Measurements from ENCODE around the gene ALDH1L1.
A peak's percentile ranks its signal among the peaks of the same experiment; 100 is the strongest.
"Not testable (repeated sequence)": the region's sequence is repeated elsewhere in the genome, so short reads cannot be mapped to it uniquely, and the experiment has no call there.

Gene ALDH1L1

DNA sequence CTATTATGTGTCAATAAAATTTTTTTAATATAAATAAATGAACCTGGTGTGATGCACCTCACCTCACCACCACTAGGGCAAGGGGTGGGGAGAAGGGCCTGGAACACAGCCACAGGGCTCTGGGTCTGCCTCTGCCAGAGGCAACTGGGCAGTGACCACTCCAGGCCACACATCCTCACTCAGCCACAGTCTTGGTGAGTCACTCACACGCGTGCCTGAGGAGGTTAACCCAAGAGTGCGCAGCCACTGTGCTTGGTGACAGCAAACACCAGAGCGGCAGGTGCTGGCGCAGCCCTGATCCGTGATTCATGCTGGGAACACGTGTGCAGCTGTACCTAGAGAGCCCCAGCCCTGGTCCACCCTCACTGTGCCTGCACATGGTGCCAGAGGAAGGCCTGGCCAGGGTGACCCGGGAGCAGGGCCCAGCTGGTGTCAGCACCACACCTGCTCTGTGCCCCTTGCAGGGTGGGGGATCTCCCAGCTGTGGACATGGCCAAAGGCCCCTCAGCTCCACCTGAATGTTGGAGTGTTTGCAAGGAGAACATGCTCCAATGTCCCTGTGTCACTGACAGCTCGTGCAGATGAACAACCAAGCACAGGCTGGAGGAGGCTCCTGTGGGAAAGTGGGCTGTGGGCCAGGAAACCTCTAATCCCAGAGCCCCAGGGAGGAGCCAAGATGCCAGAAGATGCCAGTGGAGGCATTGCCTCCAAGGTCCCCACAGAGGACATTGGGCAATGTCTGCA lies 98.6 kb downstream of the ALDH1L1 start:
- peak in 1 of 2 donors; percentile 2 for DNase-seq

DNA sequence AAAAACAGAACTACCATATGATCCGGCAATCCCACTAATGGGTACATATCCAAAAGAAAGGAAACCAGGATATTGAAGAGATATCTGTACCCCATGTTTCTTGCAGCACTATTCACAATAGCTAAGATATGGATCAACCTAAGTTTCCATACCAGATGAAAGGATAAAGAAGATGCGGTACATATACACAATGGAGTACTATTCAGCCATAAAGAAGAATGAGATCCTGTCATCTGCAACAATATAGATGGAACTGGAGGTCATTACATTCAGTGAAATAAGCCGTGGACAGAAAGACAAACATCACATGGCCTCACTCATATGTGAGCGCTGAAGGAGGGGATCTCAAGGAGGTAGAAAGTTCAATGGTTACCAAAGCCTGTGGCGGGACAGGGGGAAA lies 99.4 kb downstream of the ALDH1L1 start:
- no peak for DNase-seq

GRCh38 chr3:126078866-126079265 lies 101.5 kb downstream of the ALDH1L1 start:
- no peak for DNase-seq

- no peak for DNase-seq
These were observed 102.6 kb downstream of the ALDH1L1 start for GRCh38 chr3:126077754-126078153.

DNA sequence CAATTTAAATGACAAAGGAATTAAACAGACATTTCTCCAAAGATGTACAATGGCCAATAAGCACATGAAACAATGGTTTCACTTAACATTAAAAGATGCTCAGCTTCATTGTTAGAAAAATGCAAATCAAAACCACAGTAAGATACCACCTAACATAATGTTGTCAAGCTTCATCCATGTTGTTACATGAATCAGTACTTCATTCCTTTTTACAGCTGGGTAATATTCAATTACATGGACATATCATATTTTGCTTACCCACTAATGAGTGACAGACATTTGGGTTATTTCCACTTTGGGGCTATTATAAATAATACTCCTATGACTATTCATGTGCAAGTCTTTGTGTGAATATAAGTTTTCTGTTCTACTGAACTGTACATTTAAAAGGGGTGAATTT lies 104.2 kb downstream of the ALDH1L1 start:
- no peak for DNase-seq

DNA sequence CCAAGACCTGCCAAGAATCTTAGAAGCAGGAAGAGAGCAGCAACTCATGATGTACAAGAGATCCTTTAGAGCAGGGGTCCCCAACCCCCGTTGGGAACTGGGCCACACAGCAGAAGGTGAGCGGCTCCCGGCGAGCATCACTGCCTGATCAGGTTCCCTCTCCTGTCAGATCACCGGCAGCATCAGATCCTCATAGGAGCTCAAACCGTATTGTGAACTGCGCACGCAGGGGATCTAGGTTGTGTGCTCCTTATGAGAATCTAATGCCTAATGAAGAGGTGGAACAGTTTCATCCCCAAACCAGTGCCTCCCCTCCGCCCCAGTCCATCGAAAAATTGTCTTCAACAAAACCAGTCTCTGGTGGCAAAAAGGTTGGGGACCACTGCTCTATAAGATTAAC lies 110.2 kb downstream of the ALDH1L1 start:
- no peak for DNase-seq

DNA sequence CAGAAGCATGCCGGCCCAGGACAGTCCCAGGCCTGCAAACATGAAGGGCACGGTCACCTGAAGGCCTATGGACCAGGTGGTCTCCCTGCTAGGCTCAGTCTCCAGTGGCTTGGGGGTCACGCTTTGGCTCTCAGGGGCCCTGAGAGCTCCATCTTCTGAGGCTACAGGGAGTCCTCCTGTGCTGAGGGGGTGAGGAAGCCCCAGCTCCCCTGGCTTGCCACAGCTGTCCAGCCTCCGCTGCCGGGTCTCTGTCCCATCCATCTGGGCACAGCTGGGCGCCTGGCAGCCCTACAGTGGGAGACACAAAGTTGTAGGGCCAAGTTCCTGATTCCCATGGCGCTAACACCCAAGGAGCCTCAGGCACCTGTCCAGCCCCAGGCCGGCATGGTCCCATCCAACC lies 112.4 kb downstream of the ALDH1L1 start:
- DNase-seq, result no peak

DNA sequence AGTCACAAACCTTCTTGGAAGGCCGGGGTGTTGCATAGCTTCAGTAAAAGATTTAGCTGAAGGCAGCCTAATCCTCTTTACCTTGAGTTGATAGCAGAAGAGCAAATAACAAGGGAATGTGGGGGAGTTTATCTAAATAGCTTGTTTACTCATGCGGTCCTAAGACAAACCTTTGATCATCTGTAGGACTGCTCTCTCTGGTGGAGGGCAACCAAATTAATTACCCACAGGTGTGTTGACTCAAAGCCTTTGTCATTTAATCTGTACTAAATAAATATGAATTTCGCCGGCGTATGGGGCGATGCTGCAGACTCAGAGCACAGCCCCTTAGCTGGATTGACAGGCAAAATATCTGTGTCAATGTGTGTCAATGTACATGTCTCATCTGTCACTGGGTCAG lies 113.7 kb downstream of the ALDH1L1 start:
- not testable (repeated sequence) for DNase-seq

GRCh38 chr3:126065876-126066275 lies 114.5 kb downstream of the ALDH1L1 start:
- no peak for DNase-seq

DNA sequence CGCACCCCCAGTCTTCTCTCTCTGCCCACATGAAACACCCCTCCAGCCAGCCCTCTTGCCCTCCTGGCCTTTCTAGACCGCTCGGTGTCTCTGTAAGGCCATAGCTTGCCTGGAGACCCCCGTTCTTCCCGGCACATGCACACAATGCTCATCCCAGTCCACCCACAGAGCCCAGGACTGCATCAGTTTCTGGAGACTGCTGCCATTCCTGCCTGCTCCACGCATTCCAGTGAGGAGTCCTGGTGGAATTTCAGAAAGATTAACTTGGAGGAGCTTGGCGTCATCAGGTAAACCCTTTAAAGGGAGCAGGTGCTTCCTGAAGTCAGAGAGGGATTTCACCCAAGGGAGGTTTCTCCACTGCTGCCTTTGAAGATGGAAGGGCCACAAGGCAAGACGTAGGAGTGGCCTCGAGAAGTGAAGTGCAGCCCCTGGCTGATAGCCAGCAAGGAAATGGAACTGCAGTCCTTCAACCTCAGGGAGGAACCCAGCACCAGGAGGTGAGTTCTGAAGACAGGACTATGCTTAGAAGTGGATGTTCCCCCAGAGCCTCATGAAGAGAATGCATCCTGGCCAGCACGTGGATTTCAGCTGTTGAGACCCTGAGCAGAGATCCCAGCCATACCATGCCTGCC lies 115.6 kb downstream of the ALDH1L1 start:
- DNase-seq, result no peak

DNA sequence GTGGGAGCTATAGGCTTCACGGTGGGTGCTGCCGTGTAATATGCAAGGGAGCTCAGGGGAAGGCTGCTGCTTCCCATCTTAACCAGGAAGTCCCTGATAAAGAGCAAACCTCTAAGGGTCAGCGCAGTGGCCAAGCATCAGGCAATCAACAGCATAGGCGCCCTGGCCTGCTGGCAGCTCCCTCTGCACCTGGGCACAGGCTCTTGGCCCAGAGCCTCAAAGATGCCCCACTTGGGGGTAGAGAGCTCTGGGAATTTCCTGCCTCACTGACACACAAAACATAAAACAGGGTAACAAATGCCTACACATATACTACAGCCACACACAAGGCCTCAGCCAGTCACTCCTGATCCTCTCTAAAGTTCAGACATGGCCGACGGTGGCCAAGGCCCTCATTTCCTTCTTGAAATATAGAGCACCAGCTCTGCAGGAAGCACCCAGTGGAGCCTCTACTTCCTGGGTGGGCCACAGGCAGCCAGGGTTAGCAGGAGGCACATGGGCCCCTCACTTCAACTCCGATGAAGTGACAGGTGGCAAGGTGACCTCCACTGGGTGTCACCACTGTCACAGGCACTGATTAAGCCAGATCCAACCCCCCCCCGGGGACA lies 116.9 kb downstream of the ALDH1L1 start:
- DNase-seq, result no peak

- DNase-seq, result no peak
These were observed 118.9 kb downstream of the ALDH1L1 start for GRCh38 chr3:126061301-126062032.

DNA sequence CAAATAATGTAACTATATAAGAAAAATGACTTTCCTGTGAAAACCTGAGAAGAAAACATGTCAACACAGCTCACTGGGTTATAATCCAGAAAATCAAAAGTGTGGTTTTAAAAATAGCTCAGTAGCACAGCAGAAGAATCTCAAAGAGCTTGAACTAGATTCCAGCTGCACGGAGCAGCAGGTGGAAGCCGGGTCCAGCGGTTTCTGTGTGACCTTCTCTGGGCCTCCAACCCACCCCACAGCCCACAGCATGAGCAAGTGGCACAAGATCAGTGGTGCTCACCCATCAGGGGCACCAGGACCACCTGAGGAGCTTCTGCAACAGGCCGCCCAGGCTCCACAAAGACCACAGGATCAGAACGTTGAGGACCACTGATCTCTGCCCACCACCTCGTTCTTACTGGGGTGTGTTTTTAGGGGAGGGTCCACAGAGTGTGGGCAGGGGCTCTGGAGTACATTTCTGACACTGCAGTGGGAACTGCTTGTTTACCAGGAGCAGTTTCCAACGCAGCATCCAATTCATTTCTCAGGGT lies 119.7 kb downstream of the ALDH1L1 start:
- DNase-seq, result no peak

GRCh38 chr3:126058666-126059065 lies 121.7 kb downstream of the ALDH1L1 start:
- DNase-seq, result no peak

GRCh38 chr3:126057936-126058335 lies 122.5 kb downstream of the ALDH1L1 start:
- DNase-seq, result no peak

GRCh38 chr3:126057501-126057819 lies 122.9 kb downstream of the ALDH1L1 start:
- DNase-seq, result no peak

DNA sequence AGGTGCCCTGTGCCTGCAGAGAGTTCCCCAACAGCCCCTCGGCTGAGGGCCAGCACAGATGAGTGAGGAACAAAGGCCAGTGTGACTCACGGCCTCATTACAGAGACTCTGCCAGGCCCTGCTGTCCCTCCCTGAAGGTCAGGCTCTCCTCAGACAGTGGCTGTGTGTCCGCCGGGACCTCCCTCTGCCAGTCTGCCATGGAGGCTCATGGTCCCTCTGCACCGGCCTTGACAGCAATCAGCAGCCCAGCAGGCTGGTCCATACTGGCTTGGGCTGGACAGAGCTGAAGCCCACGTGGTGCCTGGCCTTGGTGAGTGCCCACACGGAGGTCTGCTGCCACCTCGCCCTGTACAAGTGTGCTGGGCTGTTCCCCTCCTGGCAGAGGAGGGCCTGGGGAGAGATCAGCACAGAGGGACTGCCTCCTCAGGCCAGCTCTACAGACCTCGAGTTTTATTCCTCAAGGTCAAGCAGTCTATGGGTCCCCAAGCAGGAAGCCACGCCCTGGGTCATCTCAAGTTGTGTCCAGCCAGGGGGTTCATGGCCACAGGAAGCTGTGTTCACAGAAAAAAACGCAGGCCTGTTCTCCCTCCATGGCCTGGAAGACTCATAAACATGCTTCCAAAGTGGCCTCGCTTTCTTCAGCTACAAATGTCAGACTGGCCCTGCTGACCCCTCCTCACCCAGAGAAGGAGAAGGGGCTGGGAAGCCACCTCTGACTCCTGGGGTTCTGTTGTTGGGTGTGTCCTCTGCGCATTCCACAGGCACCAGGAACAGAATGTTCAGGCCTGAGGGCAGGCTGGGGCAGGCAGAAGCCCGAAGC lies 123.5 kb downstream of the ALDH1L1 start:
- DNase-seq, result no peak

DNA sequence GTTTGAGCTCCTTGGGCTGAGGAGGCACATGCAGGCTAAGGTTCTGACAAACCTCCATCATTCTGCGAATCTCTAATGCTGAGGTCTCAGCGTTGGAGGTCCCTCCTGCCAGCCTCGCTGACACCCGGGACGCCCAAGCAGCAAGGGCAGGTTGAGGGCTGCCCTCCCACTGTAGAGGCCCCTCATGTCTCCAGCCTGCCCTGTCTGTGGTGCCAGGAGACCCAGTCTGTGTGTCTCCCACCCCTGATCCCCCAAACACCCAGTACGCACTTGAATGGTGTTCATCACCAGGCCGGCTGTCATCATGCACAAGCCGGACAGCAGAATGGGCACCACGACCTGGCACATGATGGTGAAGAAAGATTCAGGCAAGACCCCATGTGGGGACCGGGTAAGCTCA lies 124.3 kb downstream of the ALDH1L1 start:
- no peak for DNase-seq

- DNase-seq, result no peak
These were observed 125.5 kb downstream of the ALDH1L1 start for GRCh38 chr3:126054870-126055269.

- DNase-seq, result no peak
These were observed 126.3 kb downstream of the ALDH1L1 start for GRCh38 chr3:126053949-126054569.
